ENCODE results near the gene CADM1.

CADM1 gene

GRCh38 chr11:115357066-115357465 is 147.1 kb downstream of the CADM1 start:
- H3K4me3 ChIP-seq (ENCODE audit: low read depth in 1 of 2, low read length in 1 of 2): no peak overlapping the region
- H3K4me1 ChIP-seq (ENCODE audit: control insufficient read depth in 1 of 2, insufficient read depth in 1 of 2, low read depth in 1 of 2, low read length in 1 of 2): no peaks in the 10 kb centered on the region
- no peaks in the 10 kb centered on the region for H3K36me3 ChIP-seq
- no peaks in the 10 kb centered on the region for H3K27me3 ChIP-seq
- H3K27ac ChIP-seq: no peak overlapping the region
- no peak for TF ChIP-seq CTCF (IDR thresholded peaks at IDR 0.05)
- no peaks in the 10 kb centered on the region for H3K9me3 ChIP-seq

DNA sequence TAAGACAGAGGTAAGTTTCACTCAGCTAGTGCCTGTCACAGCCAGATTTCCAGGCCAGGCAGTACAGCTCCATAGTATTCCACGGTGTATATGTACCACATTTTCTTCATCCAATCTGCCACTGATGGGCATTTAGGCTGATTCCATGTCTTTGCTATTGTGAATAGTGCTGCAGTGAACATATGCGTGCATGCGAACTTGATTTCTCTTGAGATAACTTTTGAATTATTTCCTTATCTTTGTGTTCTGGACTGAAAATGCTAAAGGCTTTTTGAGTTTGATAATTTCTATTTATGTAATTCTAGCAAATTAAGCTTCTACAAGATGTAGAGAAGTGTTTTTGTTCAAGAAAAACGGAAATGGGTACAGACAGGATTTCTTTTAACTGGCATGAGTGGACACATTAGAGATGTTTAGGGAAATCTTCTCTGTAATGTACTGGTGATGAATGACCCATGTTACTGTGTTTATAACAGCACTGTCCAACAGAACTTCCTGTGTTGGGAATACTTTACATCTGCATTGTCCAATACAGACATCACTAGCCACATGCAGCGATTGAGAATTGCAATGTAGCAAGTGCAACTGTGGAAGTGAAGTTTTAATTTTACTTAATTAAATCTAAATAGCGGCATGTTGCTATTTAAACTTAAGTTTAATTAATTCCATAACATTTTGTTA is 151.3 kb downstream of the CADM1 start:
- H3K4me3 ChIP-seq (ENCODE audit: low read depth in 1 of 2, low read length in 1 of 2): no peak overlapping the region
- H3K27ac ChIP-seq: no peak overlapping the region
- H3K27me3 ChIP-seq: no peaks in the 10 kb centered on the region
- H3K4me1 ChIP-seq (ENCODE audit: control insufficient read depth in 1 of 2, insufficient read depth in 1 of 2, low read depth in 1 of 2, low read length in 1 of 2): no peaks in the 10 kb centered on the region
- H3K9me3 ChIP-seq: no peaks in the 10 kb centered on the region
- no peaks in the 10 kb centered on the region for H3K36me3 ChIP-seq
- TF ChIP-seq CTCF (IDR thresholded peaks at IDR 0.05): no peak

DNA sequence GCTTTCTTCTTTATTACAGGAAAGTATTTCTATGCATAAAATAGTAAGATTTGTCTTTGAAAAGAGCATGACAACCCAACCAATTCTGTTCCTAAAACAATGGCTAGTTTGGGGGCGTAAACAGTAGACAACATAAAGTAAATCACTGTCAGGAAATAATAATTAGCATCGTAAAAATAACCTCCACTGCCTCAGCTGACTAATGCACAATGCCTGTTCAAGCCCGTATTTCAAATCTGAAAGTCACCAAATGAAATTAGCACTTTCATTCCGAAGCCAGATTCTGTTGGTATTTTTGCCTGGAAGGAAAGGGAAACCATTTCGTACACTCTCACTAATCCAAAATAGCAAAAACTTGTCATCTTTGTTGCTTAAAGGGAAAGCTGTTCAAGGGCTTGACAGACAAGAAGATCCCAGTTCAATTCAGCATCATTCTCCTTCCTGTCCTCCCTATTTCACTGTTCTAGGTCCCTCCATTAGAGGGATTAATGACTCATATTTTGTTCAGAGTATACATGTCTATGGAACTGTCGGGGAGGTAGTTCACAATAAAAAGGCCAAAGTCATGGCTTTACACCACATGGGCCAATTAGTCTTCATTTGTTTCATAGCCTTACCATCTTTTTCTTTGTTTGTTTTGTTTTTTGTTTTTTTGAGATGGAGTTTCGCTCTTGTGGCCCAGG is 154.7 kb downstream of the CADM1 start:
- no peak for TF ChIP-seq CTCF (IDR thresholded peaks at IDR 0.05)
- Histone ChIP-seq H3K4me3 (ENCODE audit: low read depth in 1 of 2, low read length in 1 of 2) (no peak overlapping the region), H3K27me3 (no peaks in the 10 kb centered on the region), H3K4me1 (ENCODE audit: control insufficient read depth in 1 of 2, insufficient read depth in 1 of 2, low read depth in 1 of 2, low read length in 1 of 2) (no peaks in the 10 kb centered on the region), H3K9me3 (no peaks in the 10 kb centered on the region), H3K36me3 (no peaks in the 10 kb centered on the region), H3K27ac (no peak overlapping the region)

- no peak for TF ChIP-seq CTCF (IDR thresholded peaks at IDR 0.05)
- Histone ChIP-seq H3K27ac (no peak overlapping the region), H3K4me3 (ENCODE audit: low read depth in 1 of 2, low read length in 1 of 2) (no peak overlapping the region), H3K36me3 (no peaks in the 10 kb centered on the region), H3K9me3 (no peaks in the 10 kb centered on the region), H3K27me3 (no peaks in the 10 kb centered on the region), H3K4me1 (ENCODE audit: control insufficient read depth in 1 of 2, insufficient read depth in 1 of 2, low read depth in 1 of 2, low read length in 1 of 2) (no peaks in the 10 kb centered on the region)
These were observed 155.8 kb downstream of the CADM1 start for GRCh38 chr11:115348416-115348815.

GRCh38 chr11:115347106-115347505 is 157.1 kb downstream of the CADM1 start:
- H3K27me3 ChIP-seq: no peaks in the 10 kb centered on the region
- H3K4me3 ChIP-seq (ENCODE audit: low read depth in 1 of 2, low read length in 1 of 2): no peak overlapping the region
- no peak overlapping the region for H3K27ac ChIP-seq

More at GRCh38 chr11:115347106-115347505, 157.1 kb downstream of the CADM1 start:
- H3K9me3 ChIP-seq: no peaks in the 10 kb centered on the region
- no peaks in the 10 kb centered on the region for H3K36me3 ChIP-seq
- no peaks in the 10 kb centered on the region for H3K4me1 ChIP-seq (ENCODE audit: control insufficient read depth in 1 of 2, insufficient read depth in 1 of 2, low read depth in 1 of 2, low read length in 1 of 2)
- no peak for TF ChIP-seq CTCF (IDR thresholded peaks at IDR 0.05)
